OCI-M2 (cell line): Measurements from ENCODE around the gene DYNLRB1.
"Not testable (repeated sequence)": the region's sequence is repeated elsewhere in the genome, so short reads cannot be mapped to it uniquely, and the experiment has no call there.

Experiments
- DNase-seq: peaks from one replicate; lab custom pipeline; 2025; ENCODE audit not compliant: unreplicated experiment; lab: John Stamatoyannopoulos, UW

Gene DYNLRB1

GRCh38 chr20:34516247-34517113 lies at the start of gene DYNLRB1:
DYNLRB1 (plus strand) TSS chr20:34516422; CDS start chr20:34516459, 37 bp downstream.
- peak; percentile 82 for DNase-seq

- DNase-seq = no peak
These were observed 47.3 kb upstream of the DYNLRB1 start for GRCh38 chr20:34468951-34469350.

GRCh38 chr20:34472246-34472925 lies 43.8 kb upstream of the DYNLRB1 start:
- DNase-seq = no peak

DNA sequence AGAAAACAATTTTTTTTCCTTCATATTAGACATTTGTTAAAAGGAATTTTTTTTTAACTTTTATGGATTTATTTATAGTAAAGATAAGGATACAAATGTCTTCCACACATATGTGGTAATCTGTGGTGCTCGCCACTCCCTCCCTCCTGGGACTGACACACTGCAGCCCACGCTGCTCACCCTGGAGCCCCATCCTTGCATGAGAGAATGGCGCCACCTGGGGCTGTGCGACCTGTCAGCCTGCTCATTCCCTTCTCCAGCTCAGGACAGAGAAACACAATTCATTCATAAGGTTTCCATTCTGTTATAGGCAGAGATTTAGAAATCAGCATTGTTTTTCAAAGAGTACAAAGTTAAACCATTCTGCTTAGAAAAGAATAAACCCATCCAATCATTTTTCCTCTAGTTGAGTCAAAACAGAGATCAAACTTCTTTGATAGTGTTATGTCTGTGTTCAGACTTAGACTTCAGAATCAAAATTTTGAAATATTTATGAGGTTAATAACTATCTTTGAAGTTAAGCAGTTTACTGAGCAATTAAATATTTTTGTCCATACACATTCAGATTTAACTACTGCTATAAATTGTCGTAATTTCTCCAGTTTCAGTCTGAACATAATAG lies 42.8 kb upstream of the DYNLRB1 start:
- no peak for DNase-seq

- no peak for DNase-seq
These were observed 40.1 kb upstream of the DYNLRB1 start for GRCh38 chr20:34475979-34476736.

DNA sequence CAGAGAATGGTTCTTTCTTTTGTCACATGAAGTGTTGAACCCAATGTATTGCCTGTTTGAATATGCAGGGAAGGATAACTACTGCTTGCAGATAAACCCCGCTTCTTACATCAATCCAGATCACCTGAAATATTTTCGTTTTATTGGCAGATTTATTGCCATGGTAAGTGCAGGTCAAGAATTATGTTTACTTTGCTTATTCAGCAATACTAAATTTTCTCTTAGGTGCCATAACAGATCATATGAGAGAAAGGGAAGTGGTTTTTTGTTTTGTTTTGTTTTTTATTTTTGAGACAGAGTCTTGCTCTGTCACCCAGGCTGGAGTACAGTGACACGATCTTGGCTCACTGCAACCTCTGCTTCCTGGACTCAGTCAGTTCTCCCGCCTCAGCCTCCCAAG lies 36.6 kb upstream of the DYNLRB1 start:
- no peak for DNase-seq

GRCh38 chr20:34482154-34482553 lies 34.1 kb upstream of the DYNLRB1 start:
- DNase-seq = not testable (repeated sequence)

- DNase-seq = not testable (repeated sequence)
These were observed 32.5 kb upstream of the DYNLRB1 start for GRCh38 chr20:34483585-34484220.

GRCh38 chr20:34485068-34485634 lies 31.1 kb upstream of the DYNLRB1 start:
- DNase-seq = no peak

DNA sequence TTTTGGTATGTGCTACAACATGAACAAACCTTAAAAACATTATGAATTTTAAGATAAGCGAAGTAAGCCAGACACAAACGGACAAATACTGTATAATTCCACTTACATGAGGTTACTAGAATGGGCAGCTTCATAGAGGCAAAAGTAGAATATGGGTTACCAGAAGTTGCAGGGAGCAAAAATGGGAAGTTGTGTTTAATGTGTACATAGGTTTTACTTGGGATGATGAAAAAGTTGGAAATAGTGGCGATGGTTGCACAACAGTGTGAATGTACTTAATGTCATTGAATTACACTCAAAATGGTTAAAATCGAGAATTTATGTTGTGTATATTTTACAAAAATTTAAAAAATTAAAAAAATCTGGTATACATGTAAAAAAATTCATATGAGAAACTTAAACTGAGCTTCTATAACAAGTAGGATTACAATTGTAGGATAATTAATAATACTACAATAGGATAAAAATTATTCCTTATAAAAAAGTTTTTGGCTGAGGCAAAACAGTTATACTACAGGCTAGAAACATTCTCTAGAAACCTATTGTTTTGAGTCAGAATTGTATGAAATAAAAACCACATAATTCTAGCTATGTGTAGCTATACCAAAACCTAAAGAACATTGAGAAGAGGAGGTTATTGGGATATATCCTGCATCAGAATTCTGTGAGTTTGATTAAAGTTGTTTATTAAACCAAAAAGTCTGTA lies 24.8 kb upstream of the DYNLRB1 start:
- no peak for DNase-seq

DNA sequence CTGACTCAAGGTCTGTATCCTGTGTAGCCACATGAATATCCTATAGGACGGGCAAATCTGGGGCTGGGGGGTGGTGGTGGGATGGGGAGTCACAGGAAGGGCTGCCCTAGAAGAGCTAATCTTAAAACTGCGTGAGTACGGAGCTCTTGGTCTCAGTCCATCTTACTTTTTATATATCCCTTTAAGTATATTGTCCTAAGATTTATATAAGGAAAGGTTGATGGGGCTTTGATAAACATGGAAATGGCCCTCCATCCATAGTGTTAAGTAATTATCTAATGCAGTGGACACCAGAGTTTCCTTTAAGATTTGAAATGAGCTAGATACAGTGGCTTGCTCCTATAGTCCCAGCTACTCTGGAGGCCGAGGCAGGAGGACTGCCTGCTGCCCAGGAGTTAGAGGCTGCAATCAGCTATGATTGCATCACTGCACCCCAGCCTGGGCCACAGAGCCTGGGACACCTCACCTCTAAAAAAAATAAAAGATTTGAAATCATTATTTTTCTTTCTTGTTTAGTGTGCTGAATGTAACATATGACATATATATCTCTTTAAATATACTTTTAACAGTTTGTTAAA lies 24.2 kb upstream of the DYNLRB1 start:
- no peak for DNase-seq

GRCh38 chr20:34493646-34494045 lies 22.6 kb upstream of the DYNLRB1 start:
- no peak for DNase-seq

DNA sequence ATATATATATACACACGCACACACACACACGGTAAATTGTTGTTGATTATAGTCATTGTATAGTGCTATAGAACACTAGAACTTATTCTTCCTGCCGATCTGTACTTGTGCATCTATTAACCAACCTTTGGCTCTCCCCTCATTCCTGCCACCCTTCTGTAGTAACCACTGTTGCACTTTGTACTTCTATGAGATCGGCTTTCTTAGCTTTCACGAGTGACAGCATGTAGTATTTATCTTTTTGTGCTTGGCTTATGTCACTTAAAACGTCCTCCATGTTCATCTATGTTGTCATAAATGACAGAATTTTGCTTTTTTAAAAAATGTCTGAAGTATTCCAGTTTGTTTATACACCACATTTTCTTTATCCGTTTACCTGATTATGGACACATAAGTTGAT lies 20.9 kb upstream of the DYNLRB1 start:
- no peak for DNase-seq

- no peak for DNase-seq
These were observed 20.3 kb upstream of the DYNLRB1 start for GRCh38 chr20:34495916-34496315.

DNA sequence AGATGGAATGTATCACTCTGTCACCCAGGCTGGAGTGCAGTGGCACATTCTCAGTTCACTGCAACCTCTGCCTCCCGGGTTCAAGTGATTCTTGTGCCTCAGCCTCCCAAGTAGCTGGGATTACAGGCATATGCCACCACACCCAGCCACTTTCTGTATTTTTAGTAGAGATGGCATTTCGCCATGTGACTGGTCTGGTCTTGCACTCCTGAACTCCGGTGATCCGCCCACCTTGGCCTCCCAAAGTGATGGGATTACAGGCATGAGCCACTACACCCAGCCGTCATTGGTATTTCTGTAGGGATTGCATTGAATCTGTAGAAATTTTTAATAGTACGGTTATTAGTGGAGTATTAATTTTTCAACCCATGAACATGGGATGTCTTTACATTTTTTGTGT lies 18.6 kb upstream of the DYNLRB1 start:
- DNase-seq = not testable (repeated sequence)

DNA sequence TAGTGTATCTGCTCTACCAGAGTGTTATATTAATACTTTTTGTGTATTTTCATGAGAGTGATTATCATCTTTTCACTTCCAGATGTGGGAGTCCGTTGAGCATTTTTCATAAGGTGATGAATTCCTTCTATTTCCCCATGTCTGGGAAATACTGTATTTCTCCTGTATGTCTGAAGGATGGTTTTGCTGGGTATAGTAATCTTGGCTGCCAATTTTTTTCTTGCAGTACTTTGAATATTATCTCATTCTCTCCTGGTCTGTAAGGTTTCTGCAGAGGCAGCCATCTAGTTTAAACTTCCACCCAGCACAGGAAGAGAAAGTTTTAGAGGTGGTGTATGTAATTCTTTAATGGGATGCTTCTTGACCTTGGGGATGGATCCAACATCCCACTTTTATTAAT lies 15.4 kb upstream of the DYNLRB1 start:
- no peak for DNase-seq

DNA sequence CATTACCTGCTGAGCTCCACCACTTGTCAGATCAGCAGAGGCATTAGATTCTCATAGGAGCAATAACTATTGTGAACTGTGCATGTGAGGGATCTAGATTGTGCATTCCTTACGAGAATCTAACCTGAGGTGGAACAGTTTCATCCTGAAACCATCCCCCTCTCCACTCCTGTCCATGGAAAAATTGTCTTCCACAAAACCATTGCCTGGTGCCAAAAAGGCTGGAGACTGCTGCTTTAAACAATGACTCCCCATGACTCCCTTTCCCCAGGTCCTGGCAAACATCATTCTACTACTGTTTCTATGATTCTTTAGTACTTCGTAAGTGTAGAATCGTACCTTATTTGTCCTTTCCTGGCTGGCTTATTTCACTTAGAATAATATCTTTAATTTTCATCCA lies 9.7 kb upstream of the DYNLRB1 start:
- DNase-seq = no peak

DNA sequence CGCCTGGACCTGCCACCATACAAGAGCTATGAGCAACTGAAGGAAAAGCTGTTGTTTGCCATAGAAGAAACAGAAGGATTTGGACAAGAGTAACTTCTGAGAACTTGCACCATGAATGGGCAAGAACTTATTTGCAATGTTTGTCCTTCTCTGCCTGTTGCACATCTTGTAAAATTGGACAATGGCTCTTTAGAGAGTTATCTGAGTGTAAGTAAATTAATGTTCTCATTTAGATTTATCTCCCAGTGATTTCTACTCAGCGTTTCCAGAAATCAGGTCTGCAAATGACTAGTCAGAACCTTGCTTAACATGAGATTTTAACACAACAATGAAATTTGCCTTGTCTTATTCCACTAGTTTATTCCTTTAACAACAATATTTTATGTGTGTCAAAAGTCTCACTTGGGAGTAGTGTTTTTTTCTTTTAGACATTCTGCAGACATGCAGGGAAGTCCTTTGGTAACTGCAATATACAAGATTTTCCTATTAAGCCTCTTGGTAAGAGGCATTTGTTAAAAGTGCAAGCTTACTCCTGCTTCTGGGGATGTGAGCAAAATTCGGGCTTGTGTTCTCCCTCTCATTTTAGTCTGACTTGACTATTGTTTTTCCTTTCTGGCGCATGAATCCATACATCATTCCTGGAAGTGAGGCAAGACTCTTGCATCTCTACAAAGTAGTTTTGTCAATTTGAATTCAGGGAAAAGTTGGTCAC lies 8.4 kb upstream of the DYNLRB1 start:
- no peak for DNase-seq

DNA sequence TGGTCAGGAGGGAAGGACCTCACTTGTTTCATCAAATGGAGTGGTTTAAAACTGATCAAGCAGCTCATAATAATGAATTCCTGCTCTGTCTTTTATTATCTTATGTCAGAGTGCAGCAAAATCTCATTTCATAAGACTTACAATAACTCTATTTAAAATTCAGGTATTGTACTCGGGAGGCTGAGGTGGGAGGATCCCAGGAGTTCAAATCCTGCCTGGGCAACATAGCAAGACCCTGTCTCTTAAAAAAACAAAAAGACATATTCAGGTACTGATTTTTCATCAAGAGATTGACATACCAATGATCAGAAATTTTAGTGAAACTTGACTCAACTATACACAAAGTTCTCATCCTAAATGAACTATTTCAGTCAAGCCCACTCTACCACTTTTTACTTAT lies 5.6 kb upstream of the DYNLRB1 start:
- DNase-seq = no peak
